SH-SY5Y (cell line): ENCODE results near the gene ADGRL1.

Experiments used
- GATA2 ChIP-seq: IDR thresholded peaks from 2 replicates; pipeline ENCODE4 v1.6.1; 2011; ENCODE audit warnings: mild to moderate bottlenecking, low read depth, low read length
- GATA3 ChIP-seq: IDR thresholded peaks from 2 replicates; pipeline ENCODE4 v1.6.1; 2011; ENCODE audit warnings: low read depth, mild to moderate bottlenecking, low read length, moderate library complexity

DNA sequence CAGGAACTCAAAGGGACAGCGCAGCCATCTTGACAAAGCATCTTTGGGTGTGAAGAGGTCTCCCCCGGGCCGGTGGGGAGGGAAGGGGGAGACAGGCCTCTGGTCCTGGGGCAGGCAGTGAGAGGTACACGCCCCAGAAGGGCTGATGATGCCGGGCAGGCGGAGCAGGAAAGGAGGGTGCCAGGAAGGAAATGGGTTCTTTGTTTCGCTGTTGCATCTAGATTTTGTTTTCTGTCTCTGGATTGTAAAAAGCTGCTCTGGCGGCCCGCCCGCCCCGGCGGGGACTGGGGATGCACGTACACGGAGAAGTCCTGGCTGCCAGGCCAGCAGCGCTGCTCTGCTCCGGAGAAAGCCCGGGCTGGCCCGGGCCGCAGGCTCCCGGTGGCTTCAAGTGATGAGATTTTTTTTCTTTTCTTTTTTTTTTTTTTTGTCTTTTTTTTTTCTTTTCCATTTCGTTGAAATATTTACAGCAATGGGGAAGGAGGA is 56.4 kb downstream of the ADGRL1 start:
- TF ChIP-seq GATA2 (no peak), GATA3 (no peak)
